Central memory CD8-positive, alpha-beta T cell (primary cell): Measurements from ENCODE around the gene PAOX.
"Not testable (repeated sequence)": the region's sequence is repeated elsewhere in the genome, so short reads cannot be mapped to it uniquely, and the experiment has no call there.

Experiments used
- ATAC-seq: fragments of 150-1000 bp; cut with Tn5 transposase; replicated peaks from 2 replicates; pipeline ENCODE4 v1.10.0; 2022; ENCODE audit warnings: mild to moderate bottlenecking, moderate FRiP score, moderate number of reproducible peaks; ENCODE audit not compliant: poor library complexity, severe bottlenecking; ENCODE audit errors: extremely low read depth
- DNase-seq, 2 donors: peaks; one replicate each; pipeline ENCODE4 v3.0.0; 2021; ENCODE audit warnings: low spot score in 2 of 2
- H3K27ac Mint-ChIP-seq: one replicate; pipeline ENCODE4 v1.8.0; 2022; ENCODE audit warnings: low read depth, mild to moderate bottlenecking, moderate library complexity, mixed read lengths
- H3K27me3 Mint-ChIP-seq: one replicate; pipeline ENCODE4 v1.8.0; 2022; ENCODE audit warnings: mixed read lengths
- H3K36me3 Mint-ChIP-seq: one replicate; pipeline ENCODE4 v1.8.0; 2022; ENCODE audit warnings: mild to moderate bottlenecking, moderate library complexity, mixed read lengths; ENCODE audit not compliant: insufficient read depth
- H3K4me1 Mint-ChIP-seq: one replicate; pipeline ENCODE4 v1.8.0; 2022; ENCODE audit warnings: mixed read lengths
- H3K4me3 Mint-ChIP-seq: one replicate; pipeline ENCODE4 v1.8.0; 2022; ENCODE audit warnings: mild to moderate bottlenecking, moderate library complexity, mixed read lengths
- H3K9me3 Mint-ChIP-seq: one replicate; pipeline ENCODE4 v1.8.0; 2022; ENCODE audit warnings: mixed read lengths

Gene PAOX

GRCh38 chr10:133432789-133433188 is 53.7 kb downstream of the PAOX start:
- H3K27me3 Mint-ChIP-seq = peaks cover 15% of the 10 kb centered on the region
- not testable (repeated sequence) for DNase-seq, H3K36me3 Mint-ChIP-seq, H3K27ac Mint-ChIP-seq, H3K4me1 Mint-ChIP-seq, H3K4me3 Mint-ChIP-seq, H3K9me3 Mint-ChIP-seq, ATAC-seq

GRCh38 chr10:133438711-133439273 is 59.7 kb downstream of the PAOX start:
- no peak overlapping the region for H3K27ac Mint-ChIP-seq
- DNase-seq = no peak
- H3K4me1 Mint-ChIP-seq = peaks cover 24% of the 10 kb centered on the region
- no peak overlapping the region for H3K4me3 Mint-ChIP-seq
- ATAC-seq = no peak
- H3K9me3 Mint-ChIP-seq = no peaks in the 10 kb centered on the region
- no peaks in the 10 kb centered on the region for H3K36me3 Mint-ChIP-seq
- H3K27me3 Mint-ChIP-seq = peaks cover 15% of the 10 kb centered on the region

GRCh38 chr10:133439517-133440461 is 60.7 kb downstream of the PAOX start:
- H3K27ac Mint-ChIP-seq = no peak overlapping the region
- peaks cover 24% of the 10 kb centered on the region for H3K4me1 Mint-ChIP-seq
- no peaks in the 10 kb centered on the region for H3K9me3 Mint-ChIP-seq
- peaks cover 2% of the 10 kb centered on the region for H3K36me3 Mint-ChIP-seq
- peaks cover 15% of the 10 kb centered on the region for H3K27me3 Mint-ChIP-seq
- no peak overlapping the region for H3K4me3 Mint-ChIP-seq
- ATAC-seq (no peak), DNase-seq (no peak)

GRCh38 chr10:133440633-133441285 is 61.7 kb downstream of the PAOX start:
- DNase-seq (no peak), ATAC-seq (no peak)
- Mint-ChIP-seq H3K36me3 (peaks cover 2% of the 10 kb centered on the region), H3K4me3 (no peak overlapping the region), H3K4me1 (peaks cover 24% of the 10 kb centered on the region), H3K9me3 (no peaks in the 10 kb centered on the region), H3K27ac (no peak overlapping the region), H3K27me3 (peaks cover 15% of the 10 kb centered on the region)
